H7 (cell line): ENCODE measurements around the gene AVEN. TPM values are rescaled to one million over a fixed set of nuclear protein-coding genes. Genes with fewer than 3 reads are reported as not detected.

Source experiments
- total RNA-seq: library from RNA; depleted of rRNA; stranded (reverse); fragments of >200 nt; shearing (Covaris generic); gene quantifications from 2 replicates; pipeline ENCODE4 v1.2.3, GENCODE V29; 2014; rRNA removed

AVEN gene
- total RNA-seq, 1 experiment from 2014 or later, result 20.1 TPM

Other genes starting within 250 kb of the AVEN start
- not detected in 2 replicates for gene CHRM5, start 70.7 kb downstream of the AVEN start, total RNA-seq
- 17.0 and 30.1 TPM in 2 replicates for gene EMC7, start 62.7 kb upstream of the AVEN start, total RNA-seq
- 0.55 and 0.69 TPM in 2 replicates for gene PGBD4, start 62.9 kb upstream of the AVEN start, total RNA-seq
- 44.6 and 53.3 TPM in 2 replicates for gene KATNBL1, start 170.9 kb upstream of the AVEN start, total RNA-seq
- 78.1 and 90.2 TPM in 2 replicates for gene EMC4, start 185.8 kb upstream of the AVEN start, total RNA-seq